Gastrocnemius medialis (tissue), 4 donors: ENCODE results near the gene RBMS3. TPM values are rescaled to one million over a fixed set of nuclear protein-coding genes. Genes with fewer than 3 reads are reported as not detected.
"Not testable (repeated sequence)": the region's sequence is repeated elsewhere in the genome, so short reads cannot be mapped to it uniquely, and the experiment has no call there.

Experiments
- ATAC-seq, 2 donors: fragments of 150-250 bp; one replicate each; pipeline ENCODE4 v1.9.1; 2016
- DNase-seq, 2 donors: peaks; one replicate each; pipeline ENCODE4 v3.0.0-alpha.2; 2019
- H3K27ac ChIP-seq, 4 donors: fragments of 200-600 bp; sonication (generic); 1 replicate in 1 of 4; 2 replicates in 3 of 4; pipeline ENCODE4 v1.5.1; 2016 to 2018; ENCODE audit warnings: mild to moderate bottlenecking in 2 of 4, moderate library complexity in 1 of 4
- H3K27me3 ChIP-seq, 3 donors: fragments of 200-600 bp; sonication (generic) in 2 of 3; 1 replicate in 1 of 3; 2 replicates in 2 of 3; pipeline versions ENCODE4 v1.5.1 to v1.6.0; 2016 to 2019; ENCODE audit warnings: mild to moderate bottlenecking in 1 of 3, moderate library complexity in 1 of 3
- H3K36me3 ChIP-seq, 2 donors: fragments of 200-600 bp; sonication (generic) in 1 of 2; one replicate each; pipeline ENCODE4 v1.5.1; 2017 to 2018
- H3K4me1 ChIP-seq, 2 donors: fragments of 200-600 bp; sonication (generic) in 1 of 2; one replicate each; pipeline ENCODE4 v1.5.1; 2016 to 2017; ENCODE audit warnings: mild to moderate bottlenecking in 2 of 2
- H3K4me3 ChIP-seq, 4 donors: fragments of 200-600 bp; sonication (generic) in 3 of 4; 1 replicate in 1 of 4; 2 replicates in 3 of 4; pipeline ENCODE4 v1.5.1; 2016 to 2019; ENCODE audit warnings: mild to moderate bottlenecking in 2 of 4
- H3K9me3 ChIP-seq, 3 donors: fragments of 200-600 bp; sonication (generic) in 2 of 3; 1 replicate in 1 of 3; 2 replicates in 2 of 3; pipeline ENCODE4 v1.5.1; 2016 to 2019
- CTCF ChIP-seq, 5 experiments: fragments of 450-650 bp in 3 of 5; fragments of 200-600 bp in 2 of 5; sonication (generic) in 2 of 5; IDR thresholded peaks in 4 of 5; conservative IDR thresholded peaks in 1 of 5; 1 replicate in 4 of 5; 2 replicates in 1 of 5; pipeline ENCODE4 v1.5.1; 2016 to 2019; ENCODE audit warnings: antibody characterized with exemption in 5 of 5, mild to moderate bottlenecking in 3 of 5, moderate library complexity in 3 of 5
- POLR2A ChIP-seq, 2 donors: fragments of 450-650 bp; IDR thresholded peaks; one replicate each; pipeline ENCODE4 v1.6.1; 2017; ENCODE audit warnings: antibody characterized with exemption in 2 of 2, mild to moderate bottlenecking in 2 of 2, moderate library complexity in 2 of 2
- in situ Hi-C, 4 donors: fragments of 200-750 bp; cut with MboI; loops; one replicate each; pipeline versions ENCODE4 v1.15.0 to v1.8.0; 2017; ENCODE audit warnings: low sequenced_read_pairs in 4 of 4
- intact Hi-C: fragments of 100-400 bp; cut with DNase I; formaldehyde crosslinking; loops from one replicate; pipeline ENCODE4 v1.15.1; 2023; ENCODE audit warnings: low total_unique reads
- total RNA-seq, 4 donors: library from RNA; depleted of rRNA; stranded (reverse); fragments of >200 nt; gene quantifications; one replicate each; pipeline versions ENCODE4 v1.1.0 to v1.2.3, GENCODE V29; 2016

RBMS3 gene
- 10 to 100 TPM; 16.1 to 38.8 (median 22.7) TPM for total RNA-seq

DNA sequence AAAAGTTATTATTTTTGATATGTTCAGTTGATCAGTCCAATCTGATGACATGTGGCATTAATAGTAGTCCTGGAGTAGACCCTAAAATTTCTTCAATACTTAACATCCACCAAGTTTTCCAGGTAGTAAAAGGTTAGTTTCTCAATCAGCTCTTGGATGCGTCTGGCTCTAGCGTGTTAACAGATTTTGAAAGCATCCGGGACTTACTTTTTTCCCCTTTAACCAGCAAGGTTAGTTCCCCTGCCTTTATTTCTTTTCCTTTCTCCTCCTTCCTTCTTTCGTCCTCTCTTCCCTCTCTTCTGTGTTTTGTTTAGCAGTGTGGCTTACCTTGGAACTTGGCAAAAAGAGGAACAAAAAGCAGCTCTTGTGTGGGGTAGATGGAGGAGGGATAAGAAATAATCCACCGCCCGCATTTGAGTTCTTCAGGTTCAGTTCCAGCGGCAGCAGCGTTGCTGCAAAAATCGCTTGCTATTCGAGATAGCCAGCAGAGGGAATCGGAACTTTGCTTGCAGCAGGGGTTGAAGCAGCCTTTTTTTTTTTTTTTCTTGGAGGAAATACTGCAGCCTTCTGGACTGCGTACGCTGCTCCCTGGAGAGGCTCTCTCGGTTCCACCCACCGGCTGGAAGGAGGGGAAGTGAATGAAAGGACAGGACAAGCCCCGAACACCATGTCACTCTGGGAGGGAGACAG, at the start of gene RBMS3:
TSS of gene RBMS3 (plus strand) at position 668 of the 690 bp plus-strand sequence.
- H3K9me3 ChIP-seq, result no peaks in the 10 kb centered on the region
- peaks cover 22 to 27% of the 10 kb centered on the region in 2 donors for H3K4me1 ChIP-seq
- intact Hi-C loops (loop anchor here (5.0 to 10.0 kb wide), 5 partner anchors 247 to 936 kb away; partner anchors contain the start of genes AZI2 and ZCWPW2), in situ Hi-C loops (loop anchor here in 3 of 4 donors (10.0 to 25.0 kb wide), 2 partner anchors 244 to 482 kb away; no protein-coding TSS in a partner anchor)
- peak within 1 kb of the TSS; percentile 67 to 83 (median 72) for H3K4me3 ChIP-seq
- peak; percentile 16 to 61 (median 28) for TF ChIP-seq CTCF (IDR thresholded peaks at IDR 0.05 in 4 of 5, conservative IDR thresholded peaks at IDR 0.05 in 1 of 5)
- TF ChIP-seq POLR2A (IDR thresholded peaks at IDR 0.05), result peak; percentile 38 to 72
- no peaks in the 10 kb centered on the region for H3K36me3 ChIP-seq
- ATAC-seq (peak; percentile 62 to 64), DNase-seq (peak; percentile 85 to 88)
- H3K27me3 ChIP-seq, result no peaks in the 10 kb centered on the region
- peak within 1 kb of the TSS; percentile 83 to 90 (median 89) for H3K27ac ChIP-seq

DNA sequence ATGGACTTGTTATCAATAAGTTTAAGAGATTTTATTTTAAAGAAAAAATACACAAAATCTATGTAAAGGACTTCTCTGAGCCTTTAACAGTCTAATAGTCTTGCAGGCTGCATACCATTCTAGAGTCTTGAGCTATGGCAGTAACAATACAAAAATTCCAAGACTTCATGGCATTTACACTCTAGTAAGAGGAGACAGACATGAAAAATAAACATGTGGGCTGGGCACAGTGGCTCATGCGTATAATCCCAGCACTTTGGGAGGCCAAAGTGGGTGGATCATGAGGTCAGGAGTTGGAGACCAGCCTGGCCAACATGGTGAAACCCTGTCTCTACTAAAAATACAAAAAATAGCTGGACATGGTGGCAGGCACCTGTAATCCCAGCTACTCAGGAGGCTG, 47.7 kb upstream of the RBMS3 start:
- DNase-seq, ATAC-seq, H3K36me3 ChIP-seq, H3K4me1 ChIP-seq, in situ Hi-C loops, H3K27me3 ChIP-seq, H3K4me3 ChIP-seq, intact Hi-C loops, H3K9me3 ChIP-seq, H3K27ac ChIP-seq: not testable (repeated sequence)

GRCh38 chr3:29236146-29236840, 44.6 kb upstream of the RBMS3 start:
- H3K27me3 ChIP-seq, result no peaks in the 10 kb centered on the region
- no peak for ATAC-seq
- no peak for TF ChIP-seq CTCF (IDR thresholded peaks at IDR 0.05 in 4 of 5, conservative IDR thresholded peaks at IDR 0.05 in 1 of 5)
- no peak for TF ChIP-seq POLR2A (IDR thresholded peaks at IDR 0.05)
- H3K4me1 ChIP-seq, result peaks cover 0 to 7% of the 10 kb centered on the region in 2 donors
- H3K9me3 ChIP-seq, result no peaks in the 10 kb centered on the region
- H3K4me3 ChIP-seq, result no peak overlapping the region
- in situ Hi-C loops (no loop called here), intact Hi-C loops (no loop called here)
- no peak for DNase-seq
- H3K36me3 ChIP-seq, result no peaks in the 10 kb centered on the region
- H3K27ac ChIP-seq, result no peak overlapping the region

DNA sequence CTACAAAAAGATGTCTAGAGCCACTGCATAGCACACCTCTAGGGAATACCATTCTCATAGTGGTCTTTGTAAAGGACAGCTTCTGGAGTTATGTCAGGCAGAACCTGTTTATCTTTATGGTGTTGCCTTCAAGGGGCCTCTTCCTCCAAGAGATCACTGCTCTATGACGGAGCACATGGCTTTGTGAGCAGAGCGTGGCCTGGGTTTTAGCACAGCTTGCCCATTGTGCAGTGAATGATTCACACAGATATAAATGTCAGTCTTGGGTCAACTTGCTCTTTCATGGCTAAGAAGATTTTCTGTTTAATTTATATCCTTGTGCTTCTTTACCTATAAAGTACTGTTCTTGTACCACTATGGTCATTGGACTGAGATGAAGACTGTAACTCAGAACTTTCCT, 41.5 kb upstream of the RBMS3 start:
- no peak overlapping the region for H3K27ac ChIP-seq
- in situ Hi-C loops (no loop called here), intact Hi-C loops (no loop called here)
- no peak for TF ChIP-seq POLR2A (IDR thresholded peaks at IDR 0.05)
- no peak for TF ChIP-seq CTCF (IDR thresholded peaks at IDR 0.05 in 4 of 5, conservative IDR thresholded peaks at IDR 0.05 in 1 of 5)
- ATAC-seq (no peak), DNase-seq (no peak)
- H3K4me3 ChIP-seq, result no peak overlapping the region
- no peaks in the 10 kb centered on the region for H3K36me3 ChIP-seq
- H3K9me3 ChIP-seq, result no peaks in the 10 kb centered on the region
- H3K27me3 ChIP-seq, result no peaks in the 10 kb centered on the region
- peaks cover 0 to 18% of the 10 kb centered on the region in 2 donors for H3K4me1 ChIP-seq

DNA sequence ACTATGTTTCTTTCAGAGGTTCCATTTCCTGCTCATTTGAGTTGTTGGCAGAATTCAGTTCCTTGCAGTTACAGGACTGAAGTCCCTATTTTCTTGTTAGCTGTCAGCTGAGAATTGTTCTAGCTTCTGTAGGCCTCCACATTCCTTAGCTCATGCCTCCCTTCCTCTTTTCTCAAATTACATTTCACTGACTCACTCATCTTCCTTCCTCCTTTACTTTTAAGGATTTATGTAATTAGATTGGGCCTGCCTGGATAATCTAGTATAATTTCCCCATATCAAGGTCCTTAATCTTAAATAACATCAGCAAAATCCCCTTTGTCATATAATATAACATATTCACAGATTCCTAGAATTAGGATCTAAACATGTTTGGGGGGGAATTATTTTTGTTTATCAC, 40.6 kb upstream of the RBMS3 start:
- Histone ChIP-seq H3K27ac (no peak overlapping the region), H3K9me3 (no peaks in the 10 kb centered on the region), H3K36me3 (no peaks in the 10 kb centered on the region), H3K27me3 (no peaks in the 10 kb centered on the region), H3K4me3 (no peak overlapping the region), H3K4me1 (peaks cover 0 to 20% of the 10 kb centered on the region in 2 donors)
- ATAC-seq (peak in 1 of 2 donors; percentile 21), DNase-seq (no peak)
- in situ Hi-C loops (no loop called here), intact Hi-C loops (no loop called here)
- TF ChIP-seq POLR2A (IDR thresholded peaks at IDR 0.05), result no peak
- no peak for TF ChIP-seq CTCF (IDR thresholded peaks at IDR 0.05 in 4 of 5, conservative IDR thresholded peaks at IDR 0.05 in 1 of 5)
